PC-3 (cell line): ENCODE measurements around the gene DHRS11. TPM values are rescaled to one million over a fixed set of nuclear protein-coding genes. Genes with fewer than 3 reads are reported as not detected.

Source experiments
- ATAC-seq: fragments of 200-7000 bp; cut with Tn5 transposase; 2 replicates; pipeline ENCODE4 v1.9.1; 2020; ENCODE audit warnings: mild to moderate bottlenecking, moderate library complexity
- BruUV-seq: library from RNA; stranded (reverse); fragments of 400-500 nt; replicated peaks from 2 replicates; lab custom pipeline; 2021; lab: Mats Ljungman, UMichigan
- CTCF ChIA-PET: fragments of 300-600 bp; sonication (Branson Sonifier 250); formaldehyde crosslinking; loops from one replicate; lab custom pipeline; 2022; ENCODE audit warnings: antibody characterized with exemption; lab: Charles Lee
- POLR2A ChIA-PET: fragments of 300-600 bp; sonication (Branson Sonifier 250); formaldehyde crosslinking; loops from one replicate; lab custom pipeline; 2022; ENCODE audit warnings: antibody characterized with exemption; ENCODE audit not compliant: unreplicated experiment; lab: Charles Lee
- DNase-seq: peaks from one replicate; pipeline ENCODE4 v3.0.0-alpha.2; 2015
- H2AFZ ChIP-seq: fragments of 300-600 bp; sonication (generic); 2 replicates; pipeline ENCODE4 v1.6.0; 2016; ENCODE audit warnings: antibody characterized with exemption, low read length
- H3F3A ChIP-seq: fragments of 300-600 bp; sonication (generic); one replicate; pipeline ENCODE4 v1.6.0; 2017; ENCODE audit warnings: antibody characterized with exemption, low read length, control low read depth, mild to moderate bottlenecking; ENCODE audit not compliant: unreplicated experiment
- H3K27ac ChIP-seq: fragments of 300-600 bp; sonication (generic); 2 replicates; pipeline ENCODE4 v1.5.1; 2016; ENCODE audit warnings: mild to moderate bottlenecking, low read length
- H3K27me3 ChIP-seq: fragments of 300-600 bp; sonication (generic); 2 replicates; pipeline ENCODE4 v1.6.1; 2016; ENCODE audit warnings: low read length, mixed read lengths
- H3K36me3 ChIP-seq: fragments of 300-600 bp; sonication (generic); 2 replicates; pipeline ENCODE4 v1.6.1; 2016; ENCODE audit warnings: low read depth, mixed run types, low read length, mixed read lengths
- H3K4me1 ChIP-seq: fragments of 300-600 bp; sonication (generic); 2 replicates; pipeline ENCODE4 v1.5.1; 2016; ENCODE audit warnings: low read length; ENCODE audit not compliant: insufficient read depth
- H3K4me2 ChIP-seq: fragments of 300-600 bp; sonication (generic); 2 replicates; pipeline ENCODE4 v1.6.0; 2016; ENCODE audit warnings: low read length
- H3K4me3 ChIP-seq: fragments of 300-600 bp; sonication (generic); 2 replicates; pipeline ENCODE4 v1.5.1; 2016; ENCODE audit warnings: mild to moderate bottlenecking, low read length, mixed read lengths
- H3K79me2 ChIP-seq: fragments of 300-600 bp; sonication (generic); 2 replicates; pipeline ENCODE4 v1.6.1; 2017; ENCODE audit warnings: low read length, mixed read lengths
- H3K9ac ChIP-seq: fragments of 300-600 bp; sonication (generic); 2 replicates; pipeline ENCODE4 v1.6.0; 2016; ENCODE audit warnings: mild to moderate bottlenecking, low read length
- H3K9me2 ChIP-seq: fragments of 300-600 bp; sonication (generic); replicated peaks from 2 replicates; pipeline ENCODE4 v1.6.1; 2016; ENCODE audit warnings: mixed run types, low read length, mixed read lengths
- H3K9me3 ChIP-seq: fragments of 300-600 bp; sonication (generic); 2 replicates; pipeline ENCODE4 v1.6.1; 2016; ENCODE audit warnings: low read length, mixed read lengths
- H4K20me1 ChIP-seq: fragments of 300-600 bp; sonication (generic); 2 replicates; pipeline ENCODE4 v1.6.1; 2016; ENCODE audit warnings: low read length, mixed read lengths
- CTCF ChIP-seq: fragments of 300-600 bp; sonication (generic); conservative IDR thresholded peaks from 2 replicates; pipeline ENCODE4 v1.5.1; 2017; ENCODE audit warnings: antibody characterized with exemption, low read depth, mild to moderate bottlenecking, low read length
- EZH2 ChIP-seq: fragments of 300-600 bp; sonication (generic); IDR thresholded peaks from one replicate; pipeline ENCODE4 v1.6.1; 2017; ENCODE audit warnings: antibody characterized with exemption, mild to moderate bottlenecking, low read length; ENCODE audit not compliant: unreplicated experiment
- EZH2phosphoT487 ChIP-seq: fragments of 300-600 bp; sonication (generic); IDR thresholded peaks from 2 replicates; pipeline ENCODE4 v1.6.1; 2018; ENCODE audit warnings: mild to moderate bottlenecking, antibody characterized with exemption, low read length, borderline replicate concordance
- intact Hi-C: fragments of 100-400 bp; cut with micrococcal nuclease; formaldehyde crosslinking; loops from 2 replicates; pipeline ENCODE4 v1.9.0; 2023
- total RNA-seq: library from RNA; depleted of rRNA; stranded (reverse); fragments of >200 nt; gene quantifications from 2 replicates; pipeline ENCODE4 v1.2.3, GENCODE V29; 2014

DHRS11 gene
- total RNA-seq, 1 experiment from 2014 or later = 14.8 TPM

DNA sequence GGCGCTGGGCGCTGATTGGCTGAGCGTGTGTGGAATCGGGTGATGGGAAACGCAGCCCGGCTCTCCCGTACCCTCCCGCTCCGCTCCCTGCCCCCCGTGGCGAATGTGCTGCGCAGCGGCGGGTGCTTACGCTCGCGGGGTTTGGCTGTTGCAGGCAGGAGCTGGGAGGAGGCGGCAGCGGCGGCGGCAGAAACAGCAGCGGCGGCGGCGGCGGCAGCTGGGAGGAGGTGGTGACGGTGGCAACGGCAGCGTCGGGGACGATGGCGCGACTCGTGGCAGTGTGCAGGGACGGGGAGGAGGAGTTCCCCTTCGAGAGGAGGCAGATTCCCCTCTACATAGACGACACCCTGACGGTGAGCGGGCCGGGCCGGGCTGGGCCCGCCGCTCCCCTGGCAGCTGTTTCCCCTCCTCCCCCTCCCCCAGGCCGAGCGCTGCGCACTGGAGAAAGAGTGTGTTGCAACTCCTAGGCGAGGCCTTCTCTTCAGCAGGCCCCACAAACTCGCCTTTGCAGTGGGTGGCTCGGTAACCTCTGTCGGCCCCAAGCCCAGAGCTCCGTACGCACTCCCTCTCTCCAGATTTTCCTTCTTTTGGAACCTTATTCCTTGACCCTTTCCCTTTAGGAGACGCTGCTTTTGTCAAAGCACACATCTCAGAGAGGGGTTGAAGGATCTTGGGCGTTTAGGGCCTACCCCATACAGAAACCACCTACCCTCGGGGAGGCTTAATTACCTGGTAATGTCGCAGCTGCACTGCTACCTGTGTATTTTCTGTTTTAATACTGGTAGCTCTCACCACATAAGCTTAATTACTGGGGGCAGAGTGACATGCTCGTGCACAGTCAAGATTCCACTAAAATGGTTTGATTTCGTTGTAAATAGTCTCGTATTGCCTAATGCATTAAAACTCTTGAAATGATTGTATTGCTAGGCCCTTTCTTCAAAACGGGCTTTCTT lies 45.9 kb upstream of the DHRS11 start:
- ChIA-PET POLR2A (interaction anchor here (0.6 kb wide), 3 partner anchors 12 to 631 kb away, joined by 4 to 22 read pairs (median 7); no protein-coding TSS in a partner anchor), CTCF (no interaction called here)
- Histone ChIP-seq H3F3A (no peaks in the 10 kb centered on the region), H3K27ac (peak overlapping the region; percentile 62), H3K9me3 (no peaks in the 10 kb centered on the region), H3K4me3 (peak overlapping the region; percentile 99), H3K27me3 (no peaks in the 10 kb centered on the region), H3K9me2 (no peaks in the 10 kb centered on the region), H4K20me1 (peaks cover 23% of the 10 kb centered on the region), H2AFZ (no peak overlapping the region), H3K4me2 (peak overlapping the region; percentile 97), H3K79me2 (peaks cover 73% of the 10 kb centered on the region), H3K9ac (peak overlapping the region; percentile 95), H3K4me1 (peaks cover 9% of the 10 kb centered on the region), H3K36me3 (peaks cover 4% of the 10 kb centered on the region)
- intact Hi-C loops = no loop called here
- TF ChIP-seq EZH2phosphoT487 (no peak), CTCF (no peak), EZH2 (no peak)
- peak; percentile 93 for DNase-seq
- BruUV-seq = TSS peak; percentile 39
- ATAC-seq = peak; percentile 78

DNA sequence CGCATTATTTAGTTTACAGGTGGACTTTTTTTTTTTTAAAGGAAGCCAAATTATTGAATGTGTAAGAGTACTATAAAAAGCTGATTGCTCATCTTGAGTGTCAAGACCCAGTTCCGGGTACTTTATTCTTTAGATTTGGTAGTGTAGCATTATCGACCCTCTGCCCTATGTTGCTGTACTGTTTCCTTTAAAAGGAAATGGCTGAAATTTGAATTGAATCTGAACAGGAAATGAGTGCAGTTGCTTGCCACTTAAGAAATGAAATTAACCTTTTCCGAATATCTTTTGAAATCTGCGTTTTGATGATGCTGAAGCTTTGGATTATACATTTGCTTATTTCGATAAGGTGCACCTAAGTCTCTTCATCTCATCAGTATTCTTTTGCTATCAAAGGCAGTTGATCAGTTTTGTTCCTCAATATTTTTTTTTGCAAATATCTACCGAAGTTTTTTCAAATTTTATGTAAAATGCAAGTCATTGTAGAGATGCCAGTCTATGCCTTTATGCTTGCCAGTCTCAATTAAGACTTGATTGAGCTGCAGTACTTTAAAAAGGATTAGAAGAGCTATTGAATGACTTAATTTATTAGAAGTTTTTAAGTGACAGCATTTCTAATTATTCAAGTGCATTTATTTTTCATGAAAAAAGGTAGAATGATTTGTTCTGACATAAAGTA lies 45.1 kb upstream of the DHRS11 start:
- Histone ChIP-seq H3K4me1 (peaks cover 9% of the 10 kb centered on the region), H3K27me3 (no peaks in the 10 kb centered on the region), H3K27ac (peak overlapping the region; percentile 62), H2AFZ (no peak overlapping the region), H3F3A (no peaks in the 10 kb centered on the region), H3K4me2 (peak overlapping the region; percentile 97), H4K20me1 (peaks cover 23% of the 10 kb centered on the region), H3K9me2 (no peaks in the 10 kb centered on the region), H3K36me3 (peaks cover 4% of the 10 kb centered on the region), H3K9me3 (no peaks in the 10 kb centered on the region), H3K79me2 (peaks cover 81% of the 10 kb centered on the region), H3K4me3 (peak overlapping the region; percentile 99), H3K9ac (peak overlapping the region; percentile 95)
- no peak for DNase-seq
- POLR2A ChIA-PET = no interaction called here
- no TSS peak for BruUV-seq
- intact Hi-C loops = no loop called here
- CTCF ChIA-PET = no interaction called here
- no peak for ATAC-seq
- TF ChIP-seq EZH2 = no peak

GRCh38 chr17:36547776-36548175 lies 43.9 kb upstream of the DHRS11 start:
- ATAC-seq (no peak), DNase-seq (no peak)
- Histone ChIP-seq H3K9me3 (no peaks in the 10 kb centered on the region), H4K20me1 (peaks cover 23% of the 10 kb centered on the region), H3F3A (no peaks in the 10 kb centered on the region), H2AFZ (no peak overlapping the region), H3K36me3 (peaks cover 4% of the 10 kb centered on the region), H3K4me2 (peak overlapping the region; percentile 97), H3K79me2 (peaks cover 91% of the 10 kb centered on the region), H3K27ac (no peak overlapping the region), H3K4me1 (peaks cover 9% of the 10 kb centered on the region), H3K27me3 (no peaks in the 10 kb centered on the region), H3K9ac (peak overlapping the region; percentile 95; the same call in 1 of the 2 replicates), H3K9me2 (no peaks in the 10 kb centered on the region), H3K4me3 (peak overlapping the region; percentile 99)
- no TSS peak for BruUV-seq
- ChIA-PET POLR2A (no interaction called here), CTCF (no interaction called here)
- intact Hi-C loops = no loop called here
- TF ChIP-seq CTCF (no peak), EZH2 (no peak), EZH2phosphoT487 (no peak)
